HG03565 (cell line): ENCODE results near the gene DHCR24.

Experiments used
- ATAC-seq: cut with Tn5 transposase; IDR thresholded peaks from one replicate; pipeline ENCODE4 v1.9.1; 2021; ENCODE audit warnings: mild to moderate bottlenecking, moderate library complexity; ENCODE audit not compliant: unreplicated experiment

DHCR24 gene

DNA sequence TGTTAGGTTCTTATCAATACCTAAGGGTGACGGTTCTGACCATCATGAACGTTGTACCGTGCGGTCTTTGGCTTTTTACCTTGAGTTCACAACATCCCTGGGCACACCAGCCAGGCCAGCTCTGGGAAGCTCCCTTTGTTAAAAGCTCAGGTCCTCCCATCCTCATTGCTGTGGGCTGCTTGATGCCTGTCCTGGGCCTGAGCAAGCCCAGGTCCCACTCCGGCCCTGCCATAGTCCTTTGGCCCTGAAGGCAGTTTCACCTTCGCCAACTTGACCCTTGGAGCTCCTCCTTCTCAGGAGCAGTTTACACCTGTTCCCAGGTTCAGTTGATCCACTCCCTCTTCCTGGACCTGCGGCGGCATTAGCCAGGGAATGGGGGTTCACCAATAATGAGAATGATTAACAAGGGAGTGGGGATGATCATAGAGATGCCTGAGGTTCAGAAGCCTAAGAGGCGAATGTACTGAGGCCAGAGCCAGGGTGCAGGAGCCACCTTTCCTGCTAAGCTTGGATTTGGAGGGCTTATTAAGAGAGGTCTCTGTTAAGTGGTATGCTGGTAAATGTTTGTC lies 40.2 kb downstream of the DHCR24 start:
- no peak for ATAC-seq

- ATAC-seq = no peak
These were observed 40.7 kb downstream of the DHCR24 start for GRCh38 chr1:54846301-54846700.

DNA sequence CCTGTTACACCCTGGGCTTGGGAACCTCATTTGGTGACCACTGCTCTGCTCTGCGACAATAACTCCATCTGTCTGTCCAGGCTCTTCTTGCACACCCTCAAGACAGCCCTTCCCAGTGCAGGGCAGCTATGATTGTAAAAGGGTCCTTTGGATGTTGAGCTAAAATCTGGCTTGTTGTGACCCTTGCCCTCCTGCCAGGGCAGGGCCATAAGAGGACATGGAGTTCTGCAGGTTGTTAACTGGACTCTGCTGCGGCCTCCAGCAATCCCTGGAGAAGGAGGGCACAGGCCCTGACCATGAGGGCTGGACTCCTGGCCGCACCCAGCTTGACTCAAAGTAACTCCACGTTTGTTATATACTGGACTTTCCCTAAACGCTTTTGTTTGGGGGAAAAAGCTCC lies 41.2 kb downstream of the DHCR24 start:
- ATAC-seq = no peak

GRCh38 chr1:54844564-54844963 lies 42.4 kb downstream of the DHCR24 start:
- no peak for ATAC-seq

- ATAC-seq = no peak
These were observed 43.5 kb downstream of the DHCR24 start for GRCh38 chr1:54843449-54843848.

- ATAC-seq = no peak
These were observed 44.0 kb downstream of the DHCR24 start for GRCh38 chr1:54842963-54843362.

GRCh38 chr1:54842206-54842915 lies 44.6 kb downstream of the DHCR24 start:
- no peak for ATAC-seq

DNA sequence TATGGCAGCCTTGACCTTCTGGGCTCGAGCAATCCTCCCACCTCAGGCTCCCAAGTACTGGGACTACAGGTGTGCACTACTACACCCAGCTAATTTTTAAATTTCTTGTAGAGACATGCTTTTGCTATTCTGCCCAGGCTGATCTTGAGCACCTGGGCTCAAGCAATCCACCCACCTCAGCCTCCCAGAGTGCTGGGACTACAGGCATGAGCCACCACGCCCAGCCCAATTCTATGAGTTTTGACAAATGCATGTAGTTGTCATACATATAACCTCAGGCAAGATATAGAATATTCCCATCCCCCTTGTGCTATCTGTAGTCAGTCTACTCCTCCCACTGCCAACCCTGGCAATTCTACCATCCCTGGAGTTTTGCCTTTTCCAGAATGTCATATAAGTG lies 47.2 kb downstream of the DHCR24 start:
- ATAC-seq = no peak

GRCh38 chr1:54838565-54839180 lies 48.3 kb downstream of the DHCR24 start:
- no peak for ATAC-seq

- ATAC-seq = no peak
These were observed 49.8 kb downstream of the DHCR24 start for GRCh38 chr1:54837002-54837853.

- ATAC-seq = no peak
These were observed 50.4 kb downstream of the DHCR24 start for GRCh38 chr1:54836594-54836993.

- ATAC-seq = no peak
These were observed 51.0 kb downstream of the DHCR24 start for GRCh38 chr1:54835970-54836369.

DNA sequence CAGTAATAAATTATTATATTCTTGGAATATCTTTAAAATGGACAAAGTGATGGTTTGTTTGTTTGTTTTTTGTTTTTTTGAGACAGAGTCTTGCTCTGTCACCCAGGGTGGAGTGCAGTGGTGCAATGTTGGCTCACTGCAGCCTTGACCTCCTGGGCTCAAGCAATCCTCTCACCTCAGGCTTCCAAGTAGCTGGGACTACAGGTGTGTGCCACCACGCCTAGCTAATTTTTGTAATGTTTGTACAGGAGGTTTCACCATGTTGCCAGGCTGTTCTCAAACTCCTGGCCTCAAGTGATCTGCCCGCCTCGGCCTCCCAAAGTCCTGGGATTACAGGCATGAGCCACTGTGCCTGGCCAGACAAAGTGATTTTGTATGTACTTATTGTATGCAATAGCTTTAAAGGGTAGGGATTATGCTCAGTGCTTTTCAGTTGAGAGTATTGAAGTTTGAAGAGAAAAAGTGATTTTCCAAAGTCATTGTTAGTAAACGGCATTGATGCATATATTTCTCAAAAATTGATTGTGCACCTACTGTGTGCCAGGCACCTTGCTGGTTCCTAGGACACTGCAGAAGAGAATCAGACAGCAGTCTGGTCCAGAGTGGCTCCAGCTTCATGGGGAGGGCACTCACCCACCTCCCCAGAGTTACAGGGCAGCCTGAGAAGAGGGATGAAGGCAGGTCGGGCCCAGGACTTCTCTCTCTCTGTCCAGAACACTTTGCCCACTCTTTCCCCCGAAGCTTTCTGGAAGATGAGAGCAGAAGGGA lies 51.7 kb downstream of the DHCR24 start:
- no peak for ATAC-seq

GRCh38 chr1:54834007-54834541 lies 52.9 kb downstream of the DHCR24 start:
- no peak for ATAC-seq

DNA sequence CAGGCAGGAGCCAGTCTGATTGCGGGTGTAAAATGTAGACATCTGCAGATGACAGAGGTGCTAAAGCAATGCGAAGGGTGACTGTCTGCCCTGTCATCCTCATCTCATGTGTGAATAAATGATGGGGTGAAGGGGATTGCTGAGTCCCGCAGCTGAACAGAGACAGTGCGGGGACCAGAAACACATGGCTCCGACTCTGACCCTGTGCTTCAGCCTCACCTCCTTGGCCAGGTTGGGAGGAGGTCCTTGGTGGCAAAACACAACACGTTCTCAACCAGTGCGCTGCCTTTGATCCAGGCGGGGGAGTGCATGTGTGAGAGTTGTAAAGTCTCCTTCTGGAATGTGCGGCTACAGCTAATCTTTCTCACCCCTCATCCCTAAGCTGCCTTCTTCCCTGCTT lies 53.9 kb downstream of the DHCR24 start:
- ATAC-seq = no peak

GRCh38 chr1:54826226-54826816 lies 60.7 kb downstream of the DHCR24 start:
- no peak for ATAC-seq

- ATAC-seq = no peak
These were observed 61.3 kb downstream of the DHCR24 start for GRCh38 chr1:54825696-54826095.

GRCh38 chr1:54823670-54824069 lies 63.3 kb downstream of the DHCR24 start:
- ATAC-seq = no peak

- no peak for ATAC-seq
These were observed 67.3 kb downstream of the DHCR24 start for GRCh38 chr1:54819733-54820132.

DNA sequence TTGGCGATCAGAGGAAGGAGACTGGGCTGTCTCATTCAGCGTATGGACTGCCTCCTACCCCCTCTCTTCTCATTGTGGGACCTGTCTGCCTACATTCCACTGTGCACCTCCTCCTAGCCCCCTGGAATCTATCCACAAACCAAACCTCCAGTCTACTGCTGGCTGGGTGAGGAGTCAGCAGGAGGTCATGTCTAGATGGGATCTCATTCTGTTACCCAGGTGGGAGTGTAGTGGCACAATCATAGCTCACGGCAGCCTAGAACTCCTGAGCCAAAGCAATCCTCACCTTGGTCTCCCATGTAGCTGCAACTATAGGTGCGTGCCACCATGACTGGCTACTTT lies 67.8 kb downstream of the DHCR24 start:
- no peak for ATAC-seq
